K562 (cell line): ENCODE results near the gene GPR37L1. TPM values are rescaled to one million over a fixed set of nuclear protein-coding genes. Genes with fewer than 3 reads are reported as not detected.

Source experiments
- CHD7 ChIP-seq: fragments of 200-600 bp; sonication (generic); IDR thresholded peaks from one replicate; pipeline ENCODE4 v1.6.1; 2012; ENCODE audit warnings: mild to moderate bottlenecking, low read depth, low read length, inconsistent platforms
- EGR1 ChIP-seq: fragments of 450-650 bp; conservative IDR thresholded peaks from 2 replicates; pipeline ENCODE4 v1.6.1; 2017; ENCODE audit warnings: mild to moderate bottlenecking
- ETV5 ChIP-seq: sonication (generic); formaldehyde crosslinking; IDR thresholded peaks from 2 replicates; pipeline ENCODE4 v1.4.0; 2020; ENCODE audit warnings: low read depth, mild to moderate bottlenecking, missing genetic modification reagents
- FOSL1 ChIP-seq: fragments of 200-800 bp; sonication (Bioruptor generic); conservative IDR thresholded peaks from 2 replicates; pipeline ENCODE4 v1.6.1; 2016; ENCODE audit warnings: missing genetic modification characterization, missing compliant biosample characterization
- KDM5B ChIP-seq: fragments of 200-600 bp; sonication (generic); IDR thresholded peaks from 2 replicates; pipeline ENCODE4 v1.6.1; 2012; ENCODE audit warnings: low read depth, mild to moderate bottlenecking, moderate library complexity, low read length, control low read depth, inconsistent platforms; ENCODE audit not compliant: insufficient replicate concordance
- MED1 ChIP-seq: sonication (generic); formaldehyde crosslinking; IDR thresholded peaks from 2 replicates; pipeline ENCODE4 v1.8.1; 2023; ENCODE audit warnings: missing genetic modification reagents, borderline replicate concordance
- PHF20 ChIP-seq: fragments of 450-650 bp; IDR thresholded peaks from 2 replicates; pipeline ENCODE4 v1.6.1; 2018; ENCODE audit not compliant: partially characterized antibody
- POLR3A ChIP-seq: IDR thresholded peaks from 2 replicates; pipeline ENCODE4 v1.6.1; 2011; ENCODE audit warnings: borderline replicate concordance, mild to moderate bottlenecking, moderate library complexity; ENCODE audit not compliant: insufficient read length, insufficient read depth; ENCODE audit errors: extremely low read depth
- RBFOX2 ChIP-seq: fragments of 200-400 bp; formaldehyde crosslinking; IDR thresholded peaks from 2 replicates; pipeline ENCODE4 v1.6.1; 2017; ENCODE audit warnings: low read depth, mild to moderate bottlenecking, low read length, moderate library complexity
- SOX6 ChIP-seq: fragments of 450-650 bp; IDR thresholded peaks from 2 replicates; pipeline ENCODE4 v1.6.1; 2014; ENCODE audit warnings: mild to moderate bottlenecking
- TEAD4 ChIP-seq, 2 experiments: sonication (generic) in 1 of 2; formaldehyde crosslinking in 1 of 2; IDR thresholded peaks; 2 replicates each; pipeline versions ENCODE4 v1.6.1 to v1.8.0; 2012 to 2022; ENCODE audit warnings: borderline replicate concordance in 1 of 2, inconsistent platforms in 1 of 2, low read length in 1 of 2, mild to moderate bottlenecking in 1 of 2, missing genetic modification reagents in 1 of 2
- ZBTB34 ChIP-seq: fragments of 250-450 bp; sonication (Bioruptor Pico); IDR thresholded peaks from 2 replicates; pipeline ENCODE4 v1.8.0; 2021; ENCODE audit warnings: mild to moderate bottlenecking, moderate library complexity
- ZBTB7A ChIP-seq: IDR thresholded peaks from 2 replicates; pipeline ENCODE4 v1.6.1; 2011; ENCODE audit warnings: low read depth, mild to moderate bottlenecking, low read length, moderate library complexity, borderline replicate concordance; ENCODE audit not compliant: control insufficient read depth
- polyA plus RNA-seq, 8 experiments: library from polyadenylated mRNA; depleted of rRNA in 4 of 8; stranded (reverse) in 5 of 8; unstranded in 3 of 8; fragments of >200 nt; fragmentation: Nextera tagmentation in 2 of 8; fragmentation: Illumina TruSeq in 1 of 8; extraction: Ambion mirVana in 2 of 8; extraction: Trizol in 1 of 8; gene quantifications; 2 replicates each; pipeline versions ENCODE4 v1.2.1 to v1.2.3, GENCODE V29; 2011 to 2014; ENCODE audit warnings: inconsistent platforms in 1 of 8, missing spikeins in 1 of 8
- total RNA-seq, 7 experiments: library from RNA; depleted of rRNA in 6 of 7; stranded (reverse); fragments of >200 nt in 6 of 7; fragmentation: Illumina TruSeq in 2 of 7; extraction: Trizol in 2 of 7; gene quantifications; 2 replicates each; pipeline versions ENCODE4 v1.2.1 to v1.2.3, GENCODE V29; 2011 to 2021; ENCODE audit warnings: low replicate concordance in 1 of 7

GPR37L1 gene
- total and polyA plus RNA-seq, 9 of the 15 experiments (the other 6 are each of a cell fraction or from before 2014, with no cell fraction given) = not detected

GRCh38 chr1:202150602-202151001 lies 27.9 kb downstream of the GPR37L1 start (continued):
- TF ChIP-seq CHD7 (no peak), PHF20 (no peak), ETV5 (CRISPR knock-in tag) (0 out of 2 replicates have a peak, but pooled peaks have one; percentile 25), SOX6 (no peak), ZBTB34 (CRISPR knock-in tag) (no peak), KDM5B (no peak), MED1 (CRISPR knock-in tag) (no peak), POLR3A (no peak), RBFOX2 (peak; percentile 3; the same call in 1 of the 2 replicates), TEAD4 (IDR thresholded peaks at IDR 0.05; ENCODE audit: low read length) (no peak), TEAD4 (CRISPR knock-in tag; IDR thresholded peaks at IDR 0.05; ENCODE audit: borderline replicate concordance) (no peak), FOSL1 (no peak), EGR1 (0 out of 2 replicates have a peak, but pooled peaks have one; percentile 34), ZBTB7A (peak; percentile 55; the same call in 1 of the 2 replicates)
